DOHH2 (cell line): ENCODE data around the gene MAPK4.

Experiments used
- H3F3A ChIP-seq: fragments of 200-600 bp; sonication (generic), shearing (Covaris generic); 2 replicates; pipeline ENCODE4 v1.6.0; 2016; ENCODE audit warnings: antibody characterized with exemption, mild to moderate bottlenecking; ENCODE audit not compliant: control insufficient read depth, insufficient read depth
- H3K27ac ChIP-seq: fragments of 200-600 bp; sonication (generic); 2 replicates; pipeline ENCODE4 v1.5.1; 2014; ENCODE audit warnings: low read depth, mild to moderate bottlenecking, low read length, moderate library complexity
- H3K27me3 ChIP-seq: fragments of 200-600 bp; sonication (generic); 2 replicates; pipeline ENCODE4 v1.6.1; 2014; ENCODE audit warnings: mild to moderate bottlenecking, low read length, mixed read lengths; ENCODE audit not compliant: control insufficient read depth
- H3K36me3 ChIP-seq: fragments of 200-600 bp; sonication (generic); 2 replicates; pipeline ENCODE4 v1.6.1; 2014; ENCODE audit warnings: mild to moderate bottlenecking, low read length, moderate library complexity, mixed read lengths; ENCODE audit not compliant: control insufficient read depth
- H3K4me1 ChIP-seq: fragments of 200-600 bp; sonication (generic); 2 replicates; pipeline ENCODE4 v1.6.1; 2014; ENCODE audit warnings: mild to moderate bottlenecking, low read length, mixed read lengths; ENCODE audit not compliant: control insufficient read depth
- H3K4me2 ChIP-seq: fragments of 200-600 bp; sonication (generic); 2 replicates; pipeline ENCODE4 v1.6.0; 2014; ENCODE audit warnings: mild to moderate bottlenecking, low read length, moderate library complexity
- H3K4me3 ChIP-seq: fragments of 200-600 bp; sonication (generic); 2 replicates; pipeline ENCODE4 v1.5.1; 2014; ENCODE audit warnings: mild to moderate bottlenecking, low read length, mixed read lengths
- H3K79me2 ChIP-seq: fragments of 200-600 bp; sonication (generic); 2 replicates; pipeline ENCODE4 v1.6.1; 2014; ENCODE audit warnings: mild to moderate bottlenecking, low read length, mixed read lengths; ENCODE audit not compliant: control insufficient read depth
- H3K9me2 ChIP-seq: fragments of 200-600 bp; sonication (generic); replicated peaks from 2 replicates; pipeline ENCODE4 v1.6.1; 2014; ENCODE audit warnings: mild to moderate bottlenecking, low read length, mixed read lengths; ENCODE audit not compliant: control insufficient read depth
- H3K9me3 ChIP-seq: fragments of 200-600 bp; sonication (generic); 2 replicates; pipeline ENCODE4 v1.6.1; 2014; ENCODE audit warnings: antibody characterized with exemption, low read length, mixed read lengths; ENCODE audit not compliant: control insufficient read depth, insufficient read depth
- H4K20me1 ChIP-seq: fragments of 200-600 bp; sonication (generic); 2 replicates; pipeline ENCODE4 v1.6.0; 2014; ENCODE audit warnings: low read depth, mild to moderate bottlenecking, antibody characterized with exemption, low read length, moderate library complexity; ENCODE audit not compliant: control insufficient read depth, insufficient read depth
- EZH2phosphoT487 ChIP-seq: fragments of 200-600 bp; sonication (generic); IDR thresholded peaks from 2 replicates; pipeline ENCODE4 v1.6.1; 2017; ENCODE audit warnings: borderline replicate concordance, mild to moderate bottlenecking, antibody characterized with exemption, low read length, moderate library complexity, mixed read lengths
- TF ChIP-seq, protein P1 (sequence below): fragments of 200-600 bp; sonication (generic); IDR thresholded peaks from one replicate; pipeline ENCODE4 v1.5.1; 2014; ENCODE audit warnings: antibody characterized with exemption, mild to moderate bottlenecking, low read depth, low read length; ENCODE audit not compliant: poor library complexity, severe bottlenecking

The MAPK4 gene

DNA sequence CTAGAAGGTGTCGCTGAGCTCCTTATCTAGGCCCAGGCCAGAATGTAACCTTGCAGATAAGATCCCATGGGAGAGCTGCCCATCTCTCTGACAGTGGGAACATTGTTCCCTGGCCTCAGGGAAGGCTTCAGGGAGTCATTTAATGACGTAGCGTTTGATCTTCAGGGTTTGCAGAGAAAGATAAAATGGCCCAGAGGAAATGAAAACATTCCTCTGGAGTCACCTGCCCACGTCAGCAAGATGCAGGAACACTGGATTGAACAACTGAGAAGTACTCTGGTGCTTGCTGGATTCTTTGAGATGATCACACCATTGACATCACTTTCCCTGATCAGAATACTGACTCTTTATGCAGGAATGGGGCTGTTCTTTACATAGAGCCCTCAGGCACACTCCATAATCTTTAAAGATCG, 51.6 kb downstream of the MAPK4 start:
- Histone ChIP-seq H3F3A (no peaks in the 10 kb centered on the region), H3K4me3 (no peak overlapping the region), H3K36me3 (no peaks in the 10 kb centered on the region), H4K20me1 (no peaks in the 10 kb centered on the region), H3K9me2 (no peaks in the 10 kb centered on the region), H3K27me3 (peaks cover 3% of the 10 kb centered on the region), H3K9me3 (no peaks in the 10 kb centered on the region), H3K4me2 (no peak overlapping the region), H3K27ac (no peak overlapping the region), H3K4me1 (no peaks in the 10 kb centered on the region), H3K79me2 (no peaks in the 10 kb centered on the region)
- TF ChIP-seq EZH2phosphoT487 = no peak
- TF ChIP-seq, protein P1, sequence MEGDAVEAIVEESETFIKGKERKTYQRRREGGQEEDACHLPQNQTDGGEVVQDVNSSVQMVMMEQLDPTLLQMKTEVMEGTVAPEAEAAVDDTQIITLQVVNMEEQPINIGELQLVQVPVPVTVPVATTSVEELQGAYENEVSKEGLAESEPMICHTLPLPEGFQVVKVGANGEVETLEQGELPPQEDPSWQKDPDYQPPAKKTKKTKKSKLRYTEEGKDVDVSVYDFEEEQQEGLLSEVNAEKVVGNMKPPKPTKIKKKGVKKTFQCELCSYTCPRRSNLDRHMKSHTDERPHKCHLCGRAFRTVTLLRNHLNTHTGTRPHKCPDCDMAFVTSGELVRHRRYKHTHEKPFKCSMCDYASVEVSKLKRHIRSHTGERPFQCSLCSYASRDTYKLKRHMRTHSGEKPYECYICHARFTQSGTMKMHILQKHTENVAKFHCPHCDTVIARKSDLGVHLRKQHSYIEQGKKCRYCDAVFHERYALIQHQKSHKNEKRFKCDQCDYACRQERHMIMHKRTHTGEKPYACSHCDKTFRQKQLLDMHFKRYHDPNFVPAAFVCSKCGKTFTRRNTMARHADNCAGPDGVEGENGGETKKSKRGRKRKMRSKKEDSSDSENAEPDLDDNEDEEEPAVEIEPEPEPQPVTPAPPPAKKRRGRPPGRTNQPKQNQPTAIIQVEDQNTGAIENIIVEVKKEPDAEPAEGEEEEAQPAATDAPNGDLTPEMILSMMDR = no peak

DNA sequence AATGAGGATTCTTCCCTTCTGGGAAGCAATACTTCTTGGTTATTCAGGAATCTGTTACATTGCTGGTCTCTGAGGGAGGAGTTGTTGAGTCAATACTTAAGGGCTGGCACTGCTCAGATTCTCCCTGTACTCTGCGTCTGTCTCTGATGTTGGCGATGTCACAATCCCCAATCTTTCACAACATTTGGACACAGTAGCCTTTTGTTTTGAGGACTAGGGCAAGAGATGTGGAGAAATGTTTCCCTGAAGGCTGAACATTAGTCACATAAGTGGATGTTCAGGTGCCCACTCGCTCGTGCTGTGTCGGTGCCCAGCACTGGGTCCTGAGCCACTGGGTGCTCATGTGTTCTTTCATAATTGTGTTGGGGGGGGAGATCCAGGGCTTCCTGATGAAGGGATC, 55.0 kb downstream of the MAPK4 start:
- H3K4me2 ChIP-seq = no peak overlapping the region
- no peaks in the 10 kb centered on the region for H4K20me1 ChIP-seq
- H3K4me3 ChIP-seq = no peak overlapping the region
- H3K27ac ChIP-seq = no peak overlapping the region
- TF ChIP-seq, protein P1 = no peak
- no peak for TF ChIP-seq EZH2phosphoT487
- no peaks in the 10 kb centered on the region for H3K9me2 ChIP-seq
- H3F3A ChIP-seq = no peaks in the 10 kb centered on the region
- no peaks in the 10 kb centered on the region for H3K4me1 ChIP-seq
- no peaks in the 10 kb centered on the region for H3K9me3 ChIP-seq
- no peaks in the 10 kb centered on the region for H3K79me2 ChIP-seq
- H3K27me3 ChIP-seq = peaks cover 6% of the 10 kb centered on the region
- H3K36me3 ChIP-seq = no peaks in the 10 kb centered on the region

DNA sequence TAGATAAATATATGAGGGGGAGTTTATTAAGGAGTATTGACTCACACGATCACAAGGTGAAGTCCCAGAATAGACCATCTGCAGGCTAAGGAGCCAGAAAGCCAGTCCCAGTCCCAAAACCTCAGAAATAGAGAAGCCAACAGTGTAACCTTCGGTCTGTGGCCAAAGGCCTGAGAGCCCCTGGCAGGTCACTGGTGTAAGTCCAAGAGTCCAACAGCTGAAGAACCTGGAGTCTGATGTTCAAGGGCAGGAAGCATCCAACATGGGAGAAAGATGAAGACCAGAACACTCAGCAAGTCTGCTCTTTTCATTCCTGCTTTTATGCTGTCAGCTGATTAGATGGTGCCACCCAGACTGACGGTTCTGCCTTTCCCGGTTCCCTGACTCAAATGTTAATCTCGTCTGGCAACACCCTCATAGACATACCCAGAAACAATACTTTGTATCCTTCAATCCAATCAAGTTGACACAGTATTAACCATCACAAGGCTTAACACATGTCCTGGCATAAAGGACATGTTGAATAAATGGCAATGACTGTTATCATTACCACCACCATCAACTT, 56.7 kb downstream of the MAPK4 start:
- Histone ChIP-seq H3K4me1 (no peaks in the 10 kb centered on the region), H3K27ac (no peak overlapping the region), H3K9me3 (no peaks in the 10 kb centered on the region), H3K27me3 (peaks cover 6% of the 10 kb centered on the region), H3K9me2 (no peaks in the 10 kb centered on the region), H4K20me1 (no peaks in the 10 kb centered on the region), H3K4me2 (no peak overlapping the region), H3K4me3 (no peak overlapping the region), H3K36me3 (no peaks in the 10 kb centered on the region), H3K79me2 (no peaks in the 10 kb centered on the region), H3F3A (no peaks in the 10 kb centered on the region)
- TF ChIP-seq EZH2phosphoT487 = no peak
- TF ChIP-seq, protein P1 = no peak
